Measurements from ENCODE around the gene MPZL1. TPM values are rescaled to one million over a fixed set of nuclear protein-coding genes. Genes with fewer than 3 reads are reported as not detected.

Gene MPZL1
- total and polyA plus RNA-seq, 2 of the 8 experiments (the other 6 are each of a cell fraction or from before 2014, with no cell fraction given), result 37.8 to 120 TPM

DNA sequence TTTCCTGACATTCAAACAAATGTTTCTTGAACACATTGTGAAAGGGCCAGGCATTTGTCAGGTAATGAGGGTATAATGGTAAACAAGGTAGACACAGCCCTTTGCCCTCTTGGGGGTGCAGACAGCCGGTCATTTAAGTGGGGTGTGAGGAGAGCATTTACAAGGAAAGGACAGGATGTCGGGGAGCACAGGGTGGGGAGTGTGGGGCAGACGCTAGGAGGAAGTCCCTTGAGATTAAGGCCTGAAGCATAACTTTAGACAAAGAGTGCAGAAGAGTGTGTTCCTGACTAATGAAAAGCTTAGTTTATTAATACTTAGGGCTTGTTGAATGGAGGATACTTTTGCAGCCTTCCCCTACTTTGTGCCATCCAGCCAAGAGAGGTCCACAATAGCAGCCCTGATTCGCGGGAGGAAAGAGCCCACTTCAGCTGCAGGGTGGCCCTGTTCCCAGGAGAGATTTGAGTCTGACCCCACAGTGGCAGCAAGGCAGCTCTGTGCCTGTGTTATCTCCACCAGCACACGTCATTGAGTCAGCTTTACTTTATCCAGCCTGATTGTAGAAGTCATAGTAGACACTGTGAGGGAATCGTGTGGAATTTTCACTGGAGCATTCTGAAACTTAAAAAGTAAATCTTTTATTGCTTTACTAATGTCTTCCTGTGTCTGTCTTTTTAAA lies 35.1 kb downstream of the MPZL1 start (continued):
- TF ChIP-seq, protein P1, sequence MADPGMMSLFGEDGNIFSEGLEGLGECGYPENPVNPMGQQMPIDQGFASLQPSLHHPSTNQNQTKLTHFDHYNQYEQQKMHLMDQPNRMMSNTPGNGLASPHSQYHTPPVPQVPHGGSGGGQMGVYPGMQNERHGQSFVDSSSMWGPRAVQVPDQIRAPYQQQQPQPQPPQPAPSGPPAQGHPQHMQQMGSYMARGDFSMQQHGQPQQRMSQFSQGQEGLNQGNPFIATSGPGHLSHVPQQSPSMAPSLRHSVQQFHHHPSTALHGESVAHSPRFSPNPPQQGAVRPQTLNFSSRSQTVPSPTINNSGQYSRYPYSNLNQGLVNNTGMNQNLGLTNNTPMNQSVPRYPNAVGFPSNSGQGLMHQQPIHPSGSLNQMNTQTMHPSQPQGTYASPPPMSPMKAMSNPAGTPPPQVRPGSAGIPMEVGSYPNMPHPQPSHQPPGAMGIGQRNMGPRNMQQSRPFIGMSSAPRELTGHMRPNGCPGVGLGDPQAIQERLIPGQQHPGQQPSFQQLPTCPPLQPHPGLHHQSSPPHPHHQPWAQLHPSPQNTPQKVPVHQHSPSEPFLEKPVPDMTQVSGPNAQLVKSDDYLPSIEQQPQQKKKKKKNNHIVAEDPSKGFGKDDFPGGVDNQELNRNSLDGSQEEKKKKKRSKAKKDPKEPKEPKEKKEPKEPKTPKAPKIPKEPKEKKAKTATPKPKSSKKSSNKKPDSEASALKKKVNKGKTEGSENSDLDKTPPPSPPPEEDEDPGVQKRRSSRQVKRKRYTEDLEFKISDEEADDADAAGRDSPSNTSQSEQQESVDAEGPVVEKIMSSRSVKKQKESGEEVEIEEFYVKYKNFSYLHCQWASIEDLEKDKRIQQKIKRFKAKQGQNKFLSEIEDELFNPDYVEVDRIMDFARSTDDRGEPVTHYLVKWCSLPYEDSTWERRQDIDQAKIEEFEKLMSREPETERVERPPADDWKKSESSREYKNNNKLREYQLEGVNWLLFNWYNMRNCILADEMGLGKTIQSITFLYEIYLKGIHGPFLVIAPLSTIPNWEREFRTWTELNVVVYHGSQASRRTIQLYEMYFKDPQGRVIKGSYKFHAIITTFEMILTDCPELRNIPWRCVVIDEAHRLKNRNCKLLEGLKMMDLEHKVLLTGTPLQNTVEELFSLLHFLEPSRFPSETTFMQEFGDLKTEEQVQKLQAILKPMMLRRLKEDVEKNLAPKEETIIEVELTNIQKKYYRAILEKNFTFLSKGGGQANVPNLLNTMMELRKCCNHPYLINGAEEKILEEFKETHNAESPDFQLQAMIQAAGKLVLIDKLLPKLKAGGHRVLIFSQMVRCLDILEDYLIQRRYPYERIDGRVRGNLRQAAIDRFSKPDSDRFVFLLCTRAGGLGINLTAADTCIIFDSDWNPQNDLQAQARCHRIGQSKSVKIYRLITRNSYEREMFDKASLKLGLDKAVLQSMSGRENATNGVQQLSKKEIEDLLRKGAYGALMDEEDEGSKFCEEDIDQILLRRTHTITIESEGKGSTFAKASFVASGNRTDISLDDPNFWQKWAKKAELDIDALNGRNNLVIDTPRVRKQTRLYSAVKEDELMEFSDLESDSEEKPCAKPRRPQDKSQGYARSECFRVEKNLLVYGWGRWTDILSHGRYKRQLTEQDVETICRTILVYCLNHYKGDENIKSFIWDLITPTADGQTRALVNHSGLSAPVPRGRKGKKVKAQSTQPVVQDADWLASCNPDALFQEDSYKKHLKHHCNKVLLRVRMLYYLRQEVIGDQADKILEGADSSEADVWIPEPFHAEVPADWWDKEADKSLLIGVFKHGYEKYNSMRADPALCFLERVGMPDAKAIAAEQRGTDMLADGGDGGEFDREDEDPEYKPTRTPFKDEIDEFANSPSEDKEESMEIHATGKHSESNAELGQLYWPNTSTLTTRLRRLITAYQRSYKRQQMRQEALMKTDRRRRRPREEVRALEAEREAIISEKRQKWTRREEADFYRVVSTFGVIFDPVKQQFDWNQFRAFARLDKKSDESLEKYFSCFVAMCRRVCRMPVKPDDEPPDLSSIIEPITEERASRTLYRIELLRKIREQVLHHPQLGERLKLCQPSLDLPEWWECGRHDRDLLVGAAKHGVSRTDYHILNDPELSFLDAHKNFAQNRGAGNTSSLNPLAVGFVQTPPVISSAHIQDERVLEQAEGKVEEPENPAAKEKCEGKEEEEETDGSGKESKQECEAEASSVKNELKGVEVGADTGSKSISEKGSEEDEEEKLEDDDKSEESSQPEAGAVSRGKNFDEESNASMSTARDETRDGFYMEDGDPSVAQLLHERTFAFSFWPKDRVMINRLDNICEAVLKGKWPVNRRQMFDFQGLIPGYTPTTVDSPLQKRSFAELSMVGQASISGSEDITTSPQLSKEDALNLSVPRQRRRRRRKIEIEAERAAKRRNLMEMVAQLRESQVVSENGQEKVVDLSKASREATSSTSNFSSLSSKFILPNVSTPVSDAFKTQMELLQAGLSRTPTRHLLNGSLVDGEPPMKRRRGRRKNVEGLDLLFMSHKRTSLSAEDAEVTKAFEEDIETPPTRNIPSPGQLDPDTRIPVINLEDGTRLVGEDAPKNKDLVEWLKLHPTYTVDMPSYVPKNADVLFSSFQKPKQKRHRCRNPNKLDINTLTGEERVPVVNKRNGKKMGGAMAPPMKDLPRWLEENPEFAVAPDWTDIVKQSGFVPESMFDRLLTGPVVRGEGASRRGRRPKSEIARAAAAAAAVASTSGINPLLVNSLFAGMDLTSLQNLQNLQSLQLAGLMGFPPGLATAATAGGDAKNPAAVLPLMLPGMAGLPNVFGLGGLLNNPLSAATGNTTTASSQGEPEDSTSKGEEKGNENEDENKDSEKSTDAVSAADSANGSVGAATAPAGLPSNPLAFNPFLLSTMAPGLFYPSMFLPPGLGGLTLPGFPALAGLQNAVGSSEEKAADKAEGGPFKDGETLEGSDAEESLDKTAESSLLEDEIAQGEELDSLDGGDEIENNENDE (IDR thresholded peaks at IDR 0.05; ENCODE audit: insufficient replicate concordance, low read length), result no peak
- no peak for TF ChIP-seq CBX5 (IDR thresholded peaks at IDR 0.05; ENCODE audit: low read depth, low read length)
- TF ChIP-seq SIX5 (IDR thresholded peaks at IDR 0.05; ENCODE audit: low read depth, low read length), result no peak
- no peak for TF ChIP-seq E2F6 (IDR thresholded peaks at IDR 0.05)
- no peak for TF ChIP-seq NRF1 (IDR thresholded peaks at IDR 0.05; ENCODE audit: low read depth, low read length)
